HG02642 (cell line): Measurements from ENCODE around the gene NCS1.

Source experiments
- ATAC-seq: cut with Tn5 transposase; IDR thresholded peaks from one replicate; pipeline ENCODE4 v1.9.1; 2021; ENCODE audit warnings: mild to moderate bottlenecking; ENCODE audit not compliant: unreplicated experiment, poor library complexity

NCS1 gene

DNA sequence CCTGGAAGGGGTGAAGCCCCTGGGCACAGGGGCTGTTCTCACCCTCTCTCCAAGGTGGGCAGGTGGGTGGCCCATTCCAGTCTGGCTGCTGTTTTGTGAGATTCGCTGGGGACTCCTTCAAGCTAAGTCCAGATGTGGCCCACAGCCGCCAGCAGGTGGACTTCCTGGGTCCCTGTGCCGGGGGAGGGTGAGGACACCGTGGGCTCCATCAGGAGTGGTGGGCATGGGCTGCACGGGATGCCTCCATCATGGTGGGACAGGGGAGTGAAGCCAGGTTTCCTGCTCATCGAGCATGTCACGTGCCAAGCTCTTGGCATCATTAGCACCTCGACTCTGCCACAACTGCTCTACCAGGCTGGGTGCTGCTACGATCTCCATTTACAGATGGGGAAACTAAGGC is 1.8 kb downstream of the NCS1 start:
- no peak for ATAC-seq

DNA sequence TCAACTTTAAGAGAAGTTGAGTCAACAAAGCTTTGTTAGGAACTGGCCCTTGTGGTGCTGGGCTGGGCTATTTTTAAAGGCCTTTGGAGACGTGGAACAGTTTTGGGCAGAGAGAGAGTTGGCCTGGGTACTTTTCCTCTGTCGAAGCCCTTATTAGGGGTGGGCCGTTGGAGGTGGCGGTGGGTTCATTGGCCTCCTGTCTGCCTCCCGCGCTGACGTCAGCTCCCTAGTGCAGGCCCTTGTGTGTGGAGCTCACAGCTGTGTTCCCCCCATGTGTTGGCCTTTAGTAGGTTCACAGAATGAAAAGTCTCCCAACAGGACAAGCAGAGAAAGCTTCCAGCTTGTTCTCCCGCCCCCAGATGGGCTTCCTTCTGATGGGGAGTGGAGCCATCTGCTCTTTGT is 2.7 kb downstream of the NCS1 start:
- ATAC-seq: no peak

DNA sequence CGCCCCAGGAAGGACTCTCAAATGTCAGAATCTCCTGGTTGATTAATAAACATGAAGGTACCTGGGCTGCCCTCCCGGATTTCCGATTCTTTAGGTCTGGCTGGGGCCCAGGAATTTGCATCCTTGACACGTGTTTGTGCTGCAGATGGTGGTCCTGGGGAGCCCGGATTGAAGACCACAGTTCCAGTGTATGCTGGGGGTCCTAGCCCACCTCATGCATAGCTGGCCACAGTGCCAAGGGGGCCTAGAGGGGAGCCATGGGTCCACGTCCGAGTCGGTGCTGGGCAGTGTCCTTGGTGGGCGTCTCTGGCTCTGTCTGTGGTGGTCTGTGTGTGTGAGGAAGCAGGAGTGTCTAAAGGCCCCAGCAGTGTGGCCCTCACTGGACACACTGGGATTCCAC is 3.2 kb downstream of the NCS1 start:
- no peak for ATAC-seq

DNA sequence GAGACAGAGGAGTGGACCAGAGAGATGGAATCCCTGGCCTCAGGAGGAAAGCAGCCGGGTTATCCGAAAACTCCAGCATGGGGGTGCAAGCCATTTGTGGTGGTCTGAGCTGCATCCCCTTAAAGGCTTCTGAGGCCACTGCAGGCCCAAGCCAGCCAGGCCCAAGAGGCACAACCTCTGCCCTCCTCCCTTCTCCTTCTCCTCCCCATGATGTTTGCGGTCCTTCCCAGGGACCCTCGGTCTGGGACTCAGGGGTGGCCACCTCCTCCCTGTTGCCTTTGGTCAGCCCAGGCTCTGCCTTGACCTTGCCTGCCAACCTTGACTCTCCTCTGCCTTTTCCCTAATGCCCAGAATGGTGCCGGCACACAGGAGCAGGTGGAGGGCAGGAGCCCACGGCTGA is 4.6 kb downstream of the NCS1 start:
- ATAC-seq: no peak

DNA sequence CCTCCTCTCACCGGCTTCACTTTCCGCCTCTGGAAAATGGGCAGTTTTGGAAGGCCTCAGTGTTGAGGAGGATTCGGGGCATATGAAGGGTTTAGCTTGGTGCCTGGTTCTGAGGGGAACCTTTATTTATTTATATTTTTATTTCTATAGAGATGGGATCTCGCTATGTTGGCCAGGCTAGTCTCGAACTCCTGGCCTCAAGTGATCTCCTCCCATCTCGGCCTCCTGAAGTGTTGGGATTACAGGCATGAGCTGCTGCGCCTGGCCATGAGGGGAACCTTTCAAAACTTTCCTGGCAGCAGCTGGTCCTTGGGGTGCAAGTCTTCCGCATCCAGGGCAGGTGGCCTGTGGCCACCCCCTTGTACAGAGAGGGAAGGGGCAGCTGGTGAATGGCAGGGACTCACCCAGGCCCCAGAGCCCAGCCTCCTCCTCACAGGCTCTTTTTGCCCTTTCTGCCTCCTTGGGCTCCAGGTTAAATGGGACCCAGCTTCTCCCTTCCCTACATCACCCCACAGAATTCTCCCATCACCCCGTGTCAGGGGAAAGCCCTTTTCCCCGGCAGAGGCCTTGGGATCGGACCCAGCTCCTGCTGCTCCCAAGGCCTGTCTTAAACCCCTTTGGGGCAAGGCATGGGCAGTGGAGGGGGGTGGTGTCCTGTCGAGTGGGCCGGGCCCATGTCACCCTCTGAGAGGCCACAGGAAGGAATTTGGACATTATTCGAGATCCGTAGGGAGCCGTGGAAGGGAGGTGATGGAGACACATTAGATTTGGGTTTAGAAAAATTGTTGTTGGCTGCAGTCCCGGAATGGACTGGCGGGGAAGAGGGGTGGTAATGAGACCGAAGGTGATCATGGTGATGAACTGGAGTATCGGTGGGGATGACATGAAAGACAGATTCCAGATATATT is 5.9 kb downstream of the NCS1 start:
- ATAC-seq: no peak

DNA sequence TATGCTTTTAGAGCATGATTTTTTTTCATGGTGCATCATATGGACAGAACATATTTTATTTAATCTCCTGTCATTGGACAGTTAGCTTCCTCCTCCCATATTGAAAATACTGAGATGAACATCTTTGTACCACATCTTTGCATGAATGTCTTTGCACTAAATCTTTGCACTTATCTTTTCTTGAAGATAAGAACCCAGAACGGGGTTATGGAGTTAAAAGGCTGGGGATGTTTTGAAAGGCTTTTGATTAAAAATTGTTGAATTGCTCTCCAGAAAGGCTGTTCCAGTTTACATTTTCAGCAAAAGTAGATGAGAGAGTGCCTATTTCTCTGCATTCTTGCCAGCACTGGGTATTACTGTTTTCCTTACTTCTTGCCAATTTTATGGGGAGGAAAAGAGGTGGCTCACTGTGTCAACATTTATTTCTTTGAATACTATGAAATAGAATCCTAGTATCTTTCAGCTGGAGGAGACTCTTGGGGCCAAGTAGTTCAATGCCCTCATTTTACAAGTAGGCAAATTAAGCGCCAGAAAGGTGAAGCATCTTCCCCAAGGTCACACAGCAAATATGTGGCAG is 7.2 kb downstream of the NCS1 start:
- no peak for ATAC-seq

DNA sequence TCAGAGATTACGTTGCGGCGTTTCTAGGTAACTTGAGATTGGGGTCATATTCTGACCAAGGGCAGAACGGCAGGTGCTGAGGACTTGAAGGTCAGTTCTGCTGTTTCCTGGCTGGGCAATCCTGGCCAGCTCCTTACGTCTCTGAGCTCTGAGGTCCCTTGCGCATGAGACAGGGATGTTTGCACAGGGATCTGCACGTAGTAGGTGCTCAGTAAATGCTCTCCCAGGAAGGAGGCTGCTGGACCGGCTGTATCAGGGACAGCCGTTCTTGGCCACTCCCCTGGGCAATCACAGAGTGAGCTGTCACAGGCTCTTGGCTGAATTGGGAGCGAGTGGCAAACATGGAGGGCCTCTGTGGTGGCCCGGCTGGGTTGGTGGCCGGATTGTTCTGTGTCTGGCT is 8.3 kb downstream of the NCS1 start:
- no peak for ATAC-seq

DNA sequence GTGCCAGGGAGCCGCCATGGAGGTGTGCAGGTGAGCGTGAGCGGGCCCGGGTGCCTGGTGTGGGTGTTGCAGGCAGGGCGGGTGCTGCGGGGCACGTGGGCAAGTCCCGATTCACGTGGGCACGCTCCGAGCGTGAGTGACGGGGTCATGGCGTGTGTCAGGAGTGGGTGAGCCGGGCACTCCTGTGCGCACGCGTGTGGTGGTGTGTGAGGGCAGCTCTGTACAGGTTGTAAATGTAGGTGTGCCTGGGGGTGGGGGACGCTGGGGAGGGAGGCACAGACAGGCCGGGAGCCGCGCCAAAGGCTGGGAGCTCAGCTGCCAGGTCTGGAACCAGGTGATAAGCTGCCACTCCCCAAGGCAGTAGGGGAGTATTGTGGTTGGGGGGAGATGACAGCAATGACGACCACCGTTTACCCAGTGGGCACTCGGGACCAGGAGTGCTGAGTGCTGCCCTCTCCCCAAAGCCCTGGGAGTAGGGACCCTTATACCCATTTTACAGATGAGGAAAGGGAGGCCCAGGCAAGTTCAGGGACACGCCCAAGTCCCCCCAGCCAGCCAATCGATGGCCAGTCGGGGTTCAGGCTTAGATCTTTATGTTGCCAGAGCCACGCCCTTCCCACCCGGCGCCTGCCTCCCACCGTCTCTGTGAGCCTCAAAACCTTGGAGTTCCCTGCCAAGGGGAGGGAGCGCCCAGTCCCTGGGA is 9.6 kb downstream of the NCS1 start:
- no peak for ATAC-seq

DNA sequence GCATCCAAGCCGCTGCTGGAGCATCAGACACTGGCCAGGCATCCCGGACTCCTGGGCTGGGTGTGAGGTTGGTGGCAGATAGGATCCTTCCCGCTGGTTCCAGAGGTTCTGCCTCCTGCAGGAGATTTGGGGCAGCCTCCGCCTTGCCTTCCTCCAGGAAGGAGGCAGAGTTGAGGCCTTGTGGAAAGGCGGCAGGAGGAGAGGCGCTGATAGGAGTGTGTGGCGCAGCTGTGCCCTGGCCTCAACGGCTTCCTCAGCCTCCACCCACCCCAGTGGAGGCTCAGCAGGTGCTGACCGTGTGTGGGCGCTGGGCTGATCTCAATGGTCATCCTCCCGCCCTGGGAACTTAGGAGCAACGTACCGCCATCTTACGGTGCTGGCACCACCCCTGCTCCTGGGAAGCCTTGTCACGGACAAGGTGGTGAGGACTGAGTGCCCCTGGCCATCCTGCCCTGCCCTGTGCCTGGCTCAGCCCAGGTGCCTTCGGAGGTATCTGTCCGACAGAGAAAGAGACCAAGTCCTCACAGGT is 10.2 kb downstream of the NCS1 start:
- ATAC-seq: no peak

DNA sequence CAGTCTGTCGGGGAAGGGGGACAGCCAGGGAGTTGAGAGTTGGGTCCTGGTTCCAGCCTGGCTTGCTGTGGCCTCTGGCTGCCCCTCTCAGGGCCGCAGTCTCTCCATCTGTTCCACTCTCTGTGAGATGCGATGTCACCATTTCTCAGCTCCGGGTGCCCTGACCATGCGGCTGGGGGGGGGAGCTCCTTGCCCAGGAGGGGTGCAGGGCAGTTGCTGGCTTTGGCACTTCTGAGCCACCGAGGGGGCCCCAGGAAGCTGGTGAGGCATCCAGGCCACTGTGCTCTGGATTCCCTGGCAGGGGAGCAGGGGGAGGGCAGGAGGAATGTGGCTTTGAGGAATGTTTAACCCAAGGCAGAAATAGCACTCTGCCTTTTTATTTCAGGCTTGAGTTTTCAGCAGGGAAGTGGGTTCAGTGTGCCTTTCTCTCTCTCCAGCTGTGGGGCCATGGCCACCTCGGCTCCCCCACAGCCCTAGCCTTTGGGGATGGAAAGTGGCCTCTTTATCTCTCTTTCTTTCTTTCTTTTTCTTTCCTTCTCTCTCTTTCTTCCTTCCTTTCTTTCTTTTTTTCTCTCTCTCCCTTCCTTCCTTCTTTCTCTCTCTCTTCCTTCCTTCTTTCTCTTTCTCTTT is 11.0 kb downstream of the NCS1 start:
- ATAC-seq: no peak

DNA sequence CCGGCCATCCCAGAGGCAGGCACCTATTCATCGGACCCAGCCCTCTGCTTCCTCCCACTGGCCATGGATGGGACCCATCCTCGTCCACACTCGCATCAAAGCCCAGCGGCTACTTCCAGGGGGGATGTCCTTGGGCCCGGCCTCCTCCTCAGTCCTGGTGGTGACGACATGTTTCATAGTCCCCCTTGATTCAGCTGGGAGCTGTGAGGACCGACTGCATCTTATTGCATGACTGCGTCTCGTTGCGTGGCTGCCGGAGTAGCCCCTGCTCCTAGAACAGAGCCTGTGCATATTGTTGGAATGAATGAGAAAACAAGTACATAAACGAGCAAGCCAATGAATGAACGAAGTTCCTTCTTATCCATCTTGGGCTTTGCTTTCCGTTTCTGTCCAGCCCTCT is 12.8 kb downstream of the NCS1 start:
- ATAC-seq: no peak

DNA sequence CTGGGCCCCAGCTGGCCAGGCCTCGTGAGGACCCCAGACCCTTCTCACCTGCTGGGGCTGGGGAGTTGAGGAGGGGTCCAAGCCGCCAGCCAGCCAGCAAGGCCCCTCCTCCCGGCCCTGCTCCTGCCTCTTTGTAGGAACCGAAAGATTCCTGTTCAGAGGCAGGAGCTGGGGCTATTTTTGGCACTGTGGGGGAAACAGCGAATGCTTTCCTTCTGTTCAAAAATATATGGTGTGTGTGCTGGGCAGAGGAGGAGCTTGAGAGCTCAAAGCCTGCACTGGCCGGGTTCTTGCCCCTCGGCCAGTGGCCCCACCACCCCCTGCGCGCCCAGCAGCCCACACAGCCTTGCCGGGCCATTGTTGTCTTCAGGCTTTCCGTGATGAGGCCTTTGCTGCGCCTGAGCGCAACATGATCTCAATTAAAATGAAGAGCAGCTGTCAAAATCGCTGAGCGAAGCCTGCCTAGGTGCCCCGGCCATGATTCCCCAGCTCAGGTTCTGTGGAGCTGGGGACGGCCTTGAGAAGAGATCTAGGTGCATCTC is 13.4 kb downstream of the NCS1 start:
- no peak for ATAC-seq

DNA sequence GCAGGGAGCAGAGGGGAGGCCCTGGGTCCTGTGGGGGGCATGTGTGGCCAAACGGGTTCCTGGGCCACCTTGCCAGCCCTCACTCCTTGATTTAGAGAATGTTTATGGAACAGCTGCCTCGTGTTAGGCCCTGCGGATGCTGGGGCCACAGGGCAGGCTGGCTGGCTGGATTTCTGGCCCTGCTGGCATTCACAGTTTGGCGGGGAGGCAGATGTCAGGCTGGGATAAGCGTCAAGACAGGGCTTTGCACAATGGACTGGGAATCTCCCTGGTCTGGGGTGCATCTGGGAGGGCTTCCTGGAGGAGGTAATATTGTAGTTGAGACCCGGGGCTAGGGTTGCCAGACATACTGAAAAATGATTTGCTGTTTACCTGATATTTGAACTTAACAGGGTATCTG is 13.8 kb downstream of the NCS1 start:
- ATAC-seq: no peak

DNA sequence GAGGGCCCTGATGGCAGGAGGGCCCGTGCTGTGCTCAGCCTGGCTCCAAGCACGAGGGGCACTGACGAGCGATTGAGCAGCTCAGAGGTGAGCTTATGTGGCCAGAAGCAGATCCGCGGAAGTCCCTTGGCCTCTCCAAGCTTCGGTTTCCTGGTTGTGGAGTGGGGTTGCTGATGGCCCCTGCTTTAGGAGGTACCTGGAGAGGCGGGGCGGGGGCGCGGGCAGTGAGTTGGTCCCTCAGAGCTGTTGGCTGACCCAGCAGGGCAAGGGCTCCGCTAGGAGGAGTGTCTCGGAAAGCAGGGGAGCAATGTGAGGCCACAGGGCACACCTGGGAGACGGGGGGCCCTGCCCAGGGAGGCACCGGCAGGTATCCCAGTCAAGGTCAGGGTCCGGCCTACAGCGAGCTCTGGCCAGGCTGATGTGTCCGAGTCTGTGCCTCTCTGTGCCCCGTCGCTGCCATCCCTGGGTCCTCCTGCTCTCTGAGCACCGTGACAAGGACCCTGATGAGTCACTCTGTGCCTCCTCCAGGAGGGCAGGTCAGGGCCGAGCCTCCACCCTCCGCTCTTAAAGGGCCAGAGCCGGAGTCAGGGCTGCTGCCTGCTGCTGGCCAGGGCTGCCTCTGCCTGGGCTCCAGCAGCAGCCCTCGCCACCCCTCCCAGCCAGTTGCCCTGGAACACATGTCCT is 14.8 kb downstream of the NCS1 start:
- no peak for ATAC-seq

DNA sequence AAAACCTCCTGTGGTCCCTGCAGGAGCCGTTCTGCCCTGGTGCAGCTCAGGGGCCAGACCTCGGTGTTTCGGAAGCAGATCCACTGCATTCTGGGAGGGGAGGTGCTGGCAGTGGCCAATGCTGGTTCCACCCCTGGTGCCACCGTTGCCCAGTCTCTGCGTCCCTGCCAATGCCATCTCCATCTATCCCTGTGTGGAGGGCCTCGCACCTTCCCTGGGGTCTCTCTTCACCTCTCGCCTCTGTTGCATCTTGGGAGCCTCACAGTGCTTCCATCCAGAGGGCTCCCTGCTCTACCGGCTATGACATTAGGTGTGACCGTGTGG is 15.3 kb downstream of the NCS1 start:
- ATAC-seq: no peak

DNA sequence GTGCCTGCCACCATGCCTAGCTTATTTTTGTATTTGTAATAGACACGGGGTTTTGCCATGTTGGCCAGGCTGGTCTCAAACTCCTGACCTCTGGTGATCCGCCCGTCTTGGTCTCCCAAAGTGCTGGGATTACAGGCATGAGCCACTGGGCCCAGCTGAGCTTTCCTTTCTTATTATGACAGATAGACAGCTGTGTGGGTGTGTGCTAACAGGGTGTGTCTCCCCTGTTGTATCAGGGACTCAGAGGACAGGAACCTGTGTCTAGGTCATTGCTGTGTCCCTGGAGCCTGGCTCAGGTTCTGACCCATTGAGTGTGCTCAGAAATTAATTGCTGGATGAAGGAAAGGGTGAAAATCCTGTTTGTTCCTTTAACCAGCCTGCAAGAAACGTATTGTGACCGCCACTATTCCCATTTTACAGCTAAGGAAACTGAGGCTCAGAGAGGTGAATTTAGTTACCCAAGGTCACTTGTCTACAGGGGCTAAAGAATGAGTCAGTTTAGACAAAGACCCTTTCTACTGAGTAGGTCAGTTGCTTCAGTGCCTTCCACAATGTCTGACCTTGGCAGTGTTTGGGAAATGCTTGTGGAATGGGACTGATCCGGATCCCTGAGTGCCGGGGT is 16.8 kb downstream of the NCS1 start:
- no peak for ATAC-seq

DNA sequence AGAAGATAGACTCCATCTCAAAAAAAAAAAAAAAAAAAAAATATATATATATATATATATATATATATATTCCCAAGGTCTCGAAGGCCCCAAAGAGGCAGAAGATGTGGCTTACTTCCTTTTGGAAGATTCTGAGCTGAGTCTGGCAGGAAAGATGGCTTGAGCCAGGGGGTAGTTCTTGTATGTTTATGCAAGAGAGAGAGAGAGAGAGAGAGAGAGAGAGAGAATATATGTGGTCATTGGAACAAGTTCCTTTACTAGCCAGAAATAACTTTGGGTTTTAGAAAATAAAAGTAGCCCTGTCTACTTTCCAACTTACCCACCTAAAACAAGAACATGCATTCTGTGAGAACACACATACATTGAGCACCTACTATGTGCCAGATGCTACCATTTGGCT is 17.6 kb downstream of the NCS1 start:
- ATAC-seq: no peak

DNA sequence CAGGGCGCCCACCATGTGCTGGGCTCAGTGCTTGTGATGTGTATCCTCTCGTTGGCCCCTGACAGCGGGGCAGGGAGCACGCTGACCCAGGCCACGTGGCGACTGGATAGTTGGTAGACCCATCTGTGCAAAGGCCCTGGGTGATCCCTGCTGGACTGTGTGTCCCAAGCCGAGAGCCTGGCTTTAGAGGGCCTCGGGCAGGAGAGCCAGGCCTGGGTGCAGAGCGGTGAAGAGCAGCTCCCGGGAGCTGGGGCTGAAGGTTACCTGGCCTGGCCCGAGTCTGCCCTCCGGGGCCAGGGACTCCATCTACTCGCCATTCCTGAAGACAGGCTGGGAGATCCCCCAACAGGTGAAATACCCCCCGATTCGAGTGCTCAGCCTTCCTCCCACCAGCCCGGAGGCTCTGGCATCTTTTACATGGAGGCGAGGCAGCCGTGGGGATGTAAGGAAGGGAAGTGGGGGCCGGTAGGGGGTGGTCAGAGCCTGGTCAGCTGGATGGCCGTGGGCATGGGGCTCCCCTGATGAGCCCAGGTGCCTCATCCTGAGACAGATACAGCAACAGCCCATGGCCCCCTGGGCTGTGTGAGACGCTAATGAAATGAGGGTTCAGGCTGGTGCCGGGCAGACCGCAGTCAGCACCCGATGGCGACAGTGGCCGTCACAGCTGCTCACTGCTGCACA is 19.0 kb downstream of the NCS1 start:
- ATAC-seq: no peak

DNA sequence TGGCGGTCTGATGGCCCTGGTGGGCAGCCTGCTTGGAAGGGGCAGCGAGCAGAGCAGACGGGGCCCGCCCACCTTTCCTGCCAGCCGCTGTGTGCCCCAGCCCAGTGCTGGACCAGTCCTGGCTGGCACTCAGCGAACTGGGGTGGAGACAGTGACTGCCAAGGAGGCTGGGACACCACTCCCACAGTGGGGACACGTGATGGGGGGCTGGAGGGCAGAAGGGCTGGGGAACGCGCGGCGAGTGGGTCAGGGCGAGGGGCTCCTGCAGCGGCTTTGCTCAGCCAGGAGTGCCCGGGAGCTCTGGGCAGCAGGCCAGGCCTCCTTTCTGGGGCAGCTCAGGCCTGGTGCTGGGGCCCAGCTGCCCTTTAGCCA is 19.5 kb downstream of the NCS1 start:
- no peak for ATAC-seq
